Endothelial cell of umbilical vein (primary cell): ENCODE measurements around the gene C11orf24. TPM values are rescaled to one million over a fixed set of nuclear protein-coding genes. Genes with fewer than 3 reads are reported as not detected.

Experiments used
- BruUV-seq: library from RNA; stranded (reverse); fragments of 400-500 nt; replicated peaks from 2 replicates; lab custom pipeline; 2021; lab: Mats Ljungman, UMichigan
- CTCF ChIA-PET: fragments of 300-600, 350-600 bp; sonication (Branson Sonifier 250); formaldehyde crosslinking; loops from one replicate; lab custom pipeline; 2021; ENCODE audit warnings: antibody characterized with exemption, inconsistent platforms; lab: Charles Lee
- POLR2A ChIA-PET: fragments of 300-600, 350-600 bp; sonication (Branson Sonifier 250); formaldehyde crosslinking; loops from one replicate; lab custom pipeline; 2021; ENCODE audit warnings: antibody characterized with exemption, inconsistent platforms; lab: Charles Lee
- DNase-seq: peaks from one replicate; pipeline ENCODE4 v3.0.0-alpha.2; 2011; ENCODE audit warnings: low read depth, low spot score
- FAIRE-seq: peaks from 2 replicates; lab custom pipeline; 2011; peaks lifted over from hg19 to GRCh38; lab: Jason Lieb, UNC
- H2AFZ ChIP-seq: 2 replicates; pipeline ENCODE4 v1.6.0; 2012; ENCODE audit warnings: low read depth, low read length, control low read depth, inconsistent platforms
- H3K27ac ChIP-seq: 2 replicates; pipeline ENCODE4 v1.5.1; 2011; ENCODE audit warnings: low read depth, mild to moderate bottlenecking, control low read depth, low read length, moderate library complexity; ENCODE audit not compliant: insufficient read depth
- H3K27me3 ChIP-seq, 2 experiments: 2 replicates each; pipeline versions ENCODE4 v1.6.0 to v1.6.1; 2011; ENCODE audit warnings: low read length in 2 of 2, mixed read lengths in 1 of 2; ENCODE audit not compliant: control insufficient read depth in 2 of 2, insufficient read depth in 2 of 2
- H3K36me3 ChIP-seq, 2 experiments: 2 replicates in 1 of 2; 3 replicates in 1 of 2; pipeline ENCODE4 v1.5.1; 2011; ENCODE audit warnings: low read length in 2 of 2, mild to moderate bottlenecking in 1 of 2, moderate library complexity in 1 of 2; ENCODE audit not compliant: control insufficient read depth in 2 of 2, insufficient read depth in 2 of 2; ENCODE audit errors: extremely low read depth in 1 of 2
- H3K4me1 ChIP-seq: 3 replicates; pipeline ENCODE4 v1.5.1; 2011; ENCODE audit warnings: mild to moderate bottlenecking, low read length; ENCODE audit not compliant: control insufficient read depth, insufficient read depth; ENCODE audit errors: extremely low read depth
- H3K4me2 ChIP-seq: 2 replicates; pipeline ENCODE4 v1.6.1; 2011; ENCODE audit warnings: low read length, control low read depth, mixed read lengths; ENCODE audit not compliant: insufficient read depth
- H3K4me3 ChIP-seq, 3 experiments: fragments of 200-600 bp in 1 of 3; sonication (generic), shearing (Covaris generic) in 1 of 3; replicated peaks in 1 of 3; 2 replicates each; pipeline ENCODE4 v1.5.1; 2011 to 2016; ENCODE audit warnings: control low read depth in 3 of 3, low read length in 3 of 3, mild to moderate bottlenecking in 2 of 3, inconsistent platforms in 1 of 3, low read depth in 1 of 3, moderate library complexity in 1 of 3; ENCODE audit not compliant: insufficient read depth in 1 of 3
- H3K79me2 ChIP-seq: 2 replicates; pipeline ENCODE4 v1.6.0; 2012; ENCODE audit warnings: low read length, inconsistent platforms; ENCODE audit not compliant: control insufficient read depth, insufficient read depth
- H3K9ac ChIP-seq: replicated peaks from 2 replicates; pipeline ENCODE3; 2011; ENCODE audit warnings: low read length, control low read depth; ENCODE audit not compliant: insufficient read depth; ENCODE audit errors: extremely low read depth
- H3K9me1 ChIP-seq: replicated peaks from 3 replicates; pipeline ENCODE4 v1.6.0; 2011; ENCODE audit warnings: mild to moderate bottlenecking, low read length; ENCODE audit not compliant: control insufficient read depth, insufficient read depth; ENCODE audit errors: extremely low read depth
- H3K9me3 ChIP-seq: replicated peaks from 2 replicates; pipeline ENCODE4 v1.5.1; 2012; ENCODE audit warnings: low read length, inconsistent platforms; ENCODE audit not compliant: control insufficient read depth, insufficient read depth
- H4K20me1 ChIP-seq: replicated peaks from 2 replicates; pipeline ENCODE3; 2011; ENCODE audit warnings: mild to moderate bottlenecking, low read length; ENCODE audit not compliant: control insufficient read depth, insufficient read depth; ENCODE audit errors: extremely low read depth
- EZH2 ChIP-seq: IDR thresholded peaks from 2 replicates; pipeline ENCODE4 v1.6.1; 2012; ENCODE audit warnings: borderline replicate concordance, low read depth, mild to moderate bottlenecking, moderate library complexity, low read length, inconsistent platforms; ENCODE audit not compliant: severe bottlenecking
- FOS ChIP-seq: IDR thresholded peaks from 2 replicates; pipeline ENCODE4 v1.6.1; 2011; ENCODE audit warnings: mild to moderate bottlenecking, low read length, moderate library complexity, borderline replicate concordance; ENCODE audit not compliant: insufficient read depth
- GATA2 ChIP-seq: IDR thresholded peaks from 2 replicates; pipeline ENCODE4 v1.7.0; 2011; ENCODE audit warnings: low read depth, mild to moderate bottlenecking, moderate library complexity, mixed read lengths, low read length; ENCODE audit not compliant: insufficient read length, insufficient read depth
- JUN ChIP-seq: IDR thresholded peaks from 2 replicates; pipeline ENCODE4 v1.6.1; 2011; ENCODE audit warnings: borderline replicate concordance, low read depth; ENCODE audit not compliant: insufficient read length, insufficient read depth
- MYC ChIP-seq: IDR thresholded peaks from one replicate; pipeline ENCODE4 v1.6.1; 2011; ENCODE audit warnings: mild to moderate bottlenecking, low read depth, low read length
- POLR2A ChIP-seq: IDR thresholded peaks from 2 replicates; pipeline ENCODE4 v1.6.1; 2012; ENCODE audit warnings: low read depth, mild to moderate bottlenecking, control low read depth, low read length
- POLR2AphosphoS5 ChIP-seq: IDR thresholded peaks from 2 replicates; pipeline ENCODE4 v1.6.1; 2012; ENCODE audit warnings: low read depth, mild to moderate bottlenecking, control low read depth, low read length, moderate library complexity; ENCODE audit not compliant: insufficient read depth
- dilution Hi-C: fragments of 300-500 bp; cut with MboI; formaldehyde crosslinking; loops from one replicate; pipeline ENCODE4 v1.15.0; 2019; ENCODE audit warnings: low sequenced_read_pairs; ENCODE audit not compliant: extremely low pct_ligation_motif_present
- intact Hi-C: fragments of 100-400 bp; cut with micrococcal nuclease; formaldehyde crosslinking; loops from one replicate; pipeline ENCODE4 v1.10.0; 2022
- polyA plus RNA-seq, 4 experiments: library from polyadenylated mRNA; depleted of rRNA in 3 of 4; stranded (reverse) in 3 of 4; unstranded in 1 of 4; fragments of >200 nt; gene quantifications; 2 replicates each; pipeline versions ENCODE4 v1.2.1 to v1.2.3, GENCODE V29; 2011 to 2012; ENCODE audit warnings: missing spikeins in 1 of 4
- total RNA-seq: library from RNA; stranded (reverse); gene quantifications from 2 replicates; pipeline ENCODE4 v1.2.3, GENCODE V29; 2021
- TF ChIP-seq, protein P1 (sequence below): IDR thresholded peaks from 2 replicates; pipeline ENCODE4 v1.6.1; 2011; ENCODE audit not compliant: insufficient read depth, insufficient read length
- TF ChIP-seq, protein P2 (sequence below), 2 donors: IDR thresholded peaks; 1 replicate in 1 of 2; 2 replicates in 1 of 2; pipeline ENCODE4 v1.5.1; 2011; ENCODE audit warnings: low read length in 2 of 2, mild to moderate bottlenecking in 2 of 2, moderate library complexity in 2 of 2, control low read depth in 1 of 2, inconsistent platforms in 1 of 2, low read depth in 1 of 2; ENCODE audit not compliant: insufficient read depth in 1 of 2; ENCODE audit errors: extremely low read depth in 1 of 2

The C11orf24 gene
- total and polyA plus RNA-seq, 2 donors (not counting 3 experiments of a cell fraction or from before 2014, with no cell fraction given), result 26.4 to 34.1 TPM

DNA sequence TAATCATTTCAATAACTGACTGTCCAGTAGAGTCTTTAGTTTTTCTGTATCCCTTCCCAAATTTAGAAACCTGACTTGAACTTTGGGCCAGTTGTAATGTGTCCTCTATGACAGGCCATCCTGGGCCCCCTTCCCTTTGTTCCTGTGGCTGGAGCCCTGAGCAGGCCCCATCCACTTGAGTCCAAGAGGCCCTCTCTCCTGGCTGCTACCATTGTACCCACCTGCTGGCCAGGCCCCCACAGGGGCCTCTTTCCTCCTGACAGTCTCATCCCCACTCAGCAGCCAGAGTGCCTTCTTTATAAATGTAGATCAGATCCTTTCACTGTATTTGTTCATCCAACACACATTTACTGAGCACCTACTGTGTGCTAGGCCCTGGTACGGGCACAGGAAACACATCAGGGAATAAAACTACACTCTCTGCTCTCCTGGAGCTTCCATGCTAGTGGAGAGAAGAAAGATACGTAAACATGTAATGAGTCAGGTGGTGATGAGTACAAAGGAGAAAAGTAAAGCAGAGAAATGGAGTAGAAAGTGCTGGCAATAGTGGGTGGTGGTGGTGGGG is 37.9 kb upstream of the C11orf24 start:
- no peak overlapping the region for H3K4me3 ChIP-seq
- H3K79me2 ChIP-seq, result peaks cover 15% of the 10 kb centered on the region
- FAIRE-seq, result no peak
- dilution Hi-C loops (no loop called here), intact Hi-C loops (loop anchor here (5.0 kb wide), 1 partner anchor 138 kb away; no protein-coding TSS in a partner anchor)
- CTCF ChIA-PET, result no interaction called here
- no TSS peak for BruUV-seq
- peaks cover 12% of the 10 kb centered on the region for H3K4me1 ChIP-seq
- no peak overlapping the region for H3K9ac ChIP-seq
- H3K27ac ChIP-seq, result no peak overlapping the region
- H3K36me3 ChIP-seq, result no peaks in the 10 kb centered on the region
- no peaks in the 10 kb centered on the region for H3K9me3 ChIP-seq
- POLR2A ChIA-PET, result no interaction called here
- no peak overlapping the region for H2AFZ ChIP-seq
- no peaks in the 10 kb centered on the region for H4K20me1 ChIP-seq
- H3K9me1 ChIP-seq, result no peaks in the 10 kb centered on the region
- TF ChIP-seq MYC (no peak), POLR2AphosphoS5 (no peak), GATA2 (no peak), EZH2 (no peak), JUN (no peak), FOS (no peak), POLR2A (no peak)
- TF ChIP-seq, protein P1, sequence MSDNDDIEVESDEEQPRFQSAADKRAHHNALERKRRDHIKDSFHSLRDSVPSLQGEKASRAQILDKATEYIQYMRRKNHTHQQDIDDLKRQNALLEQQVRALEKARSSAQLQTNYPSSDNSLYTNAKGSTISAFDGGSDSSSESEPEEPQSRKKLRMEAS, result no peak
- TF ChIP-seq, protein P2, sequence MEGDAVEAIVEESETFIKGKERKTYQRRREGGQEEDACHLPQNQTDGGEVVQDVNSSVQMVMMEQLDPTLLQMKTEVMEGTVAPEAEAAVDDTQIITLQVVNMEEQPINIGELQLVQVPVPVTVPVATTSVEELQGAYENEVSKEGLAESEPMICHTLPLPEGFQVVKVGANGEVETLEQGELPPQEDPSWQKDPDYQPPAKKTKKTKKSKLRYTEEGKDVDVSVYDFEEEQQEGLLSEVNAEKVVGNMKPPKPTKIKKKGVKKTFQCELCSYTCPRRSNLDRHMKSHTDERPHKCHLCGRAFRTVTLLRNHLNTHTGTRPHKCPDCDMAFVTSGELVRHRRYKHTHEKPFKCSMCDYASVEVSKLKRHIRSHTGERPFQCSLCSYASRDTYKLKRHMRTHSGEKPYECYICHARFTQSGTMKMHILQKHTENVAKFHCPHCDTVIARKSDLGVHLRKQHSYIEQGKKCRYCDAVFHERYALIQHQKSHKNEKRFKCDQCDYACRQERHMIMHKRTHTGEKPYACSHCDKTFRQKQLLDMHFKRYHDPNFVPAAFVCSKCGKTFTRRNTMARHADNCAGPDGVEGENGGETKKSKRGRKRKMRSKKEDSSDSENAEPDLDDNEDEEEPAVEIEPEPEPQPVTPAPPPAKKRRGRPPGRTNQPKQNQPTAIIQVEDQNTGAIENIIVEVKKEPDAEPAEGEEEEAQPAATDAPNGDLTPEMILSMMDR (IDR thresholded peaks at IDR 0.05; ENCODE audit: extremely low read depth in 1 of 2, insufficient read depth in 1 of 2, low read depth in 1 of 2, low read length in 2 of 2), result no peak
- no peak overlapping the region for H3K4me2 ChIP-seq
- no peak for DNase-seq
- no peaks in the 10 kb centered on the region for H3K27me3 ChIP-seq
